H1 (cell line): ENCODE measurements around the gene KCNK15. TPM values are rescaled to one million over a fixed set of nuclear protein-coding genes. Genes with fewer than 3 reads are reported as not detected.
A peak's percentile ranks its signal among the peaks of the same experiment; 100 is the strongest.

Source experiments
- CTCF ChIA-PET: fragments of 300-600 bp; sonication (Branson Sonifier 250); formaldehyde crosslinking; loops from one replicate; lab custom pipeline; 2021; ENCODE audit not compliant: partially characterized antibody; lab: Charles Lee
- POLR2A ChIA-PET: fragments of 300-600 bp; sonication (Branson Sonifier 250); formaldehyde crosslinking; loops from one replicate; lab custom pipeline; 2021; ENCODE audit warnings: inconsistent platforms; ENCODE audit not compliant: partially characterized antibody; lab: Charles Lee
- DNase-seq, 2 experiments: peaks; one replicate each; pipeline versions ENCODE4 v3.0.0 to v3.0.0-alpha.2; 2010 to 2022; ENCODE audit warnings: low spot score in 2 of 2, low read depth in 1 of 2, mixed read lengths in 1 of 2
- FAIRE-seq: peaks from 2 replicates; lab custom pipeline; 2011; peaks lifted over from hg19 to GRCh38; lab: Jason Lieb, UNC
- H2AFZ ChIP-seq: 2 replicates; pipeline ENCODE4 v1.8.1; 2012; ENCODE audit warnings: low read length, inconsistent platforms
- H2AK5ac ChIP-seq: 2 replicates; pipeline ENCODE4 v1.6.1; 2013; ENCODE audit warnings: low read depth, low read length
- H2BK120ac ChIP-seq: replicated peaks from 2 replicates; pipeline ENCODE3; 2013; ENCODE audit warnings: low read depth, low read length, inconsistent platforms
- H2BK12ac ChIP-seq: 2 replicates; pipeline ENCODE4 v1.6.1; 2013; ENCODE audit warnings: low read depth, low read length
- H2BK15ac ChIP-seq: 2 replicates; pipeline ENCODE4 v1.6.1; 2013; ENCODE audit warnings: low read length
- H2BK20ac ChIP-seq: 2 replicates; pipeline ENCODE4 v1.6.1; 2013; ENCODE audit warnings: low read length
- H2BK5ac ChIP-seq: 2 replicates; pipeline ENCODE4 v1.6.1; 2013; ENCODE audit warnings: low read depth, low read length
- H3K14ac ChIP-seq: 2 replicates; pipeline ENCODE4 v1.6.1; 2013; ENCODE audit warnings: inconsistent platforms; ENCODE audit not compliant: insufficient read length
- H3K18ac ChIP-seq: 2 replicates; pipeline ENCODE4 v1.6.1; 2013; ENCODE audit warnings: low read length; ENCODE audit errors: extremely low read depth
- H3K23ac ChIP-seq: 2 replicates; pipeline ENCODE4 v1.6.1; 2013; ENCODE audit warnings: inconsistent platforms; ENCODE audit not compliant: insufficient read length
- H3K23me2 ChIP-seq: 2 replicates; pipeline ENCODE4 v1.6.1; 2013; ENCODE audit warnings: low read depth, low read length
- H3K27ac ChIP-seq: 2 replicates; pipeline ENCODE4 v1.6.1; 2011; ENCODE audit warnings: low read depth, low read length, inconsistent platforms
- H3K27me3 ChIP-seq, 4 experiments: replicated peaks in 1 of 4; 1 replicate in 1 of 4; 2 replicates in 3 of 4; pipeline versions ENCODE4 v1.6.1 to v1.8.1; 2011 to 2013; ENCODE audit warnings: low read length in 3 of 4, mild to moderate bottlenecking in 3 of 4, inconsistent platforms in 2 of 4, mixed read lengths in 2 of 4, moderate library complexity in 1 of 4; ENCODE audit not compliant: control insufficient read depth in 3 of 4, insufficient read depth in 3 of 4; ENCODE audit errors: extremely low read depth in 1 of 4
- H3K36me3 ChIP-seq, 4 experiments: 2 replicates each; pipeline versions ENCODE4 v1.6.1 to v1.8.1; 2011 to 2013; ENCODE audit warnings: mild to moderate bottlenecking in 4 of 4, low read length in 3 of 4, moderate library complexity in 2 of 4, control low read depth in 1 of 4, inconsistent platforms in 1 of 4; ENCODE audit not compliant: insufficient read depth in 4 of 4, control insufficient read depth in 2 of 4
- H3K4ac ChIP-seq: replicated peaks from 2 replicates; pipeline ENCODE3; 2013; ENCODE audit warnings: low read length, low read depth, mixed read lengths, inconsistent platforms; ENCODE audit not compliant: insufficient read length
- H3K4me1 ChIP-seq, 4 experiments: replicated peaks in 1 of 4; 1 replicate in 1 of 4; 2 replicates in 3 of 4; pipeline versions ENCODE4 v1.6.1 to v1.8.1; 2011 to 2013; ENCODE audit warnings: low read length in 3 of 4, inconsistent platforms in 2 of 4, mixed read lengths in 1 of 4; ENCODE audit not compliant: insufficient read depth in 4 of 4, control insufficient read depth in 3 of 4
- H3K4me2 ChIP-seq, 2 experiments: 2 replicates each; pipeline versions ENCODE4 v1.6.1 to v1.8.1; 2011 to 2013; ENCODE audit warnings: low read depth in 2 of 2, low read length in 2 of 2, control low read depth in 1 of 2, inconsistent platforms in 1 of 2, mild to moderate bottlenecking in 1 of 2; ENCODE audit not compliant: insufficient read depth in 1 of 2
- H3K4me3 ChIP-seq, 4 experiments: fragments of 200-600, 300-600 bp in 1 of 4; sonication (generic), shearing (Covaris generic), sonication (Bioruptor Twin) in 1 of 4; 2 replicates each; pipeline versions ENCODE4 v1.5.1 to v1.8.1; 2011 to 2016; ENCODE audit warnings: low read length in 4 of 4, low read depth in 3 of 4, control low read depth in 2 of 4, inconsistent platforms in 2 of 4, mild to moderate bottlenecking in 2 of 4, mixed read lengths in 1 of 4, moderate library complexity in 1 of 4; ENCODE audit not compliant: insufficient read depth in 2 of 4; ENCODE audit errors: extremely low read depth in 1 of 4
- H3K56ac ChIP-seq: replicated peaks from 2 replicates; pipeline ENCODE3; 2013; ENCODE audit warnings: low read depth, mild to moderate bottlenecking, mixed read lengths, low read length, inconsistent platforms; ENCODE audit not compliant: insufficient read length
- H3K79me1 ChIP-seq: 2 replicates; pipeline ENCODE4 v1.6.1; 2013; ENCODE audit warnings: low read depth, low read length, control low read depth
- H3K79me2 ChIP-seq, 2 experiments: 2 replicates each; pipeline versions ENCODE4 v1.6.1 to v1.8.1; 2012 to 2013; ENCODE audit warnings: low read length in 2 of 2, mild to moderate bottlenecking in 2 of 2, inconsistent platforms in 1 of 2; ENCODE audit not compliant: insufficient read depth in 2 of 2, control insufficient read depth in 1 of 2
- H3K9ac ChIP-seq, 4 experiments: replicated peaks in 1 of 4; 1 replicate in 1 of 4; 2 replicates in 3 of 4; pipeline versions ENCODE4 v1.6.1 to v1.8.1; 2011 to 2013; ENCODE audit warnings: low read depth in 3 of 4, low read length in 3 of 4, control low read depth in 2 of 4, mild to moderate bottlenecking in 2 of 4, moderate library complexity in 2 of 4, inconsistent platforms in 1 of 4; ENCODE audit errors: extremely low read depth in 1 of 4
- H3K9me3 ChIP-seq, 2 experiments: 2 replicates each; pipeline versions ENCODE4 v1.6.1 to v1.8.1; 2012 to 2013; ENCODE audit warnings: mild to moderate bottlenecking in 2 of 2, moderate library complexity in 2 of 2, control low read depth in 1 of 2, inconsistent platforms in 1 of 2, low read depth in 1 of 2, low read length in 1 of 2, mixed read lengths in 1 of 2; ENCODE audit not compliant: insufficient read depth in 2 of 2
- H4K20me1 ChIP-seq, 2 experiments: replicated peaks in 1 of 2; 2 replicates each; pipeline versions ENCODE3 to v1.8.1; 2011 to 2013; ENCODE audit warnings: inconsistent platforms in 2 of 2, low read length in 2 of 2, mild to moderate bottlenecking in 1 of 2; ENCODE audit not compliant: insufficient read depth in 2 of 2, control insufficient read depth in 1 of 2
- H4K5ac ChIP-seq: 2 replicates; pipeline ENCODE4 v1.6.1; 2013; ENCODE audit warnings: low read length, low read depth, mixed read lengths, inconsistent platforms; ENCODE audit not compliant: insufficient read length
- H4K8ac ChIP-seq: 2 replicates; pipeline ENCODE4 v1.8.0; 2013; ENCODE audit warnings: mild to moderate bottlenecking, moderate library complexity, low read length, inconsistent platforms; ENCODE audit not compliant: insufficient read depth; ENCODE audit errors: extremely low read depth
- H4K91ac ChIP-seq: replicated peaks from 2 replicates; pipeline ENCODE3; 2013; ENCODE audit warnings: low read length, mixed read lengths, inconsistent platforms; ENCODE audit not compliant: insufficient read length
- ASH2L ChIP-seq: fragments of 200-600, 300-600 bp; sonication (generic); IDR thresholded peaks from one replicate; pipeline ENCODE4 v1.7.1; 2017; ENCODE audit warnings: low read length
- EZH2 ChIP-seq: fragments of 200-600 bp; sonication (generic); IDR thresholded peaks from 2 replicates; pipeline ENCODE4 v1.7.1; 2012; ENCODE audit warnings: low read depth, mild to moderate bottlenecking, moderate library complexity, low read length, inconsistent platforms; ENCODE audit not compliant: severe bottlenecking
- GABPA ChIP-seq: IDR thresholded peaks from 2 replicates; pipeline ENCODE4 v1.6.1; 2011; ENCODE audit warnings: mild to moderate bottlenecking, low read length, moderate library complexity, borderline replicate concordance; ENCODE audit not compliant: insufficient read depth
- JUND ChIP-seq: IDR thresholded peaks from 2 replicates; pipeline ENCODE4 v1.6.1; 2011; ENCODE audit warnings: mild to moderate bottlenecking, improper control_type of control experiment, low read length
- SP4 ChIP-seq: IDR thresholded peaks from 2 replicates; pipeline ENCODE4 v1.6.1; 2012; ENCODE audit warnings: low read length, inconsistent platforms
- SRF ChIP-seq: IDR thresholded peaks from 2 replicates; pipeline ENCODE4 v1.6.1; 2011; ENCODE audit warnings: mild to moderate bottlenecking, low read depth, low read length, moderate library complexity
- TEAD4 ChIP-seq: IDR thresholded peaks from 2 replicates; pipeline ENCODE4 v1.6.1; 2012; ENCODE audit warnings: low read depth, low read length, inconsistent platforms, mixed read lengths
- YY1 ChIP-seq: IDR thresholded peaks from 2 replicates; pipeline ENCODE4 v1.6.1; 2011; ENCODE audit warnings: low read depth, mild to moderate bottlenecking, low read length
- ZNF274 ChIP-seq: IDR thresholded peaks from 2 replicates; pipeline ENCODE4 v1.7.0; 2012; ENCODE audit warnings: low read length, borderline replicate concordance; ENCODE audit errors: extremely low read depth
- WGBS, 2 experiments: shearing (Covaris generic) in 1 of 2; methylation state at CpG; one replicate each; pipeline versions ENCODE4 v1.1.6 to v1.1.7; 2013 to 2015; ENCODE audit warnings: low lambda C conversion rate in 2 of 2, mixed read lengths in 2 of 2, inconsistent platforms in 1 of 2, low coverage in 1 of 2, missing lambda C conversion rate in 1 of 2; ENCODE audit not compliant: insufficient replicate concordance in 2 of 2, insufficient coverage in 1 of 2, insufficient read length in 1 of 2; ENCODE audit errors: extremely low coverage in 1 of 2, missing lambda C conversion rate in 1 of 2; 5-methylcytosine and 5-hydroxymethylcytosine counted together
- polyA plus RNA-seq, 7 experiments: library from polyadenylated mRNA; depleted of rRNA in 3 of 7; stranded (reverse) in 5 of 7; unstranded in 2 of 7; fragments of >200 nt in 5 of 7; fragments of 200-250 nt in 2 of 7; gene quantifications; 1 replicate in 5 of 7; 2 replicates in 1 of 7; 4 replicates in 1 of 7; pipeline versions ENCODE4 v1.2.1 to v1.2.3, GENCODE V29; 2011 to 2013; ENCODE audit warnings: missing spikeins in 2 of 7, mixed read lengths in 2 of 7
- total RNA-seq: library from RNA; stranded (reverse); fragmentation: NEBNext Ultra II Directional; extraction: Animal tissue kit (Norgen Biotek cat#: 25700); gene quantifications from 2 replicates; pipeline ENCODE4 v1.2.1, GENCODE V29; 2021
- TF ChIP-seq, protein P1 (sequence below): IDR thresholded peaks from 2 replicates; pipeline ENCODE4 v1.6.1; 2012; ENCODE audit warnings: inconsistent platforms
- TF ChIP-seq, protein P2 (sequence below), 3 experiments: IDR thresholded peaks; 1 replicate in 2 of 3; 2 replicates in 1 of 3; pipeline versions ENCODE4 v1.5.1 to v1.6.1; 2011; ENCODE audit warnings: low read length in 3 of 3, mild to moderate bottlenecking in 3 of 3, inconsistent platforms in 2 of 3, low read depth in 1 of 3, moderate library complexity in 1 of 3; ENCODE audit not compliant: insufficient read depth in 1 of 3; ENCODE audit errors: control extremely low read depth in 1 of 3

KCNK15 gene
- total and polyA plus RNA-seq, 2 of the 8 experiments (the other 6 are each of a cell fraction or from before 2014, with no cell fraction given) = 0.24 to 0.33 TPM

DNA sequence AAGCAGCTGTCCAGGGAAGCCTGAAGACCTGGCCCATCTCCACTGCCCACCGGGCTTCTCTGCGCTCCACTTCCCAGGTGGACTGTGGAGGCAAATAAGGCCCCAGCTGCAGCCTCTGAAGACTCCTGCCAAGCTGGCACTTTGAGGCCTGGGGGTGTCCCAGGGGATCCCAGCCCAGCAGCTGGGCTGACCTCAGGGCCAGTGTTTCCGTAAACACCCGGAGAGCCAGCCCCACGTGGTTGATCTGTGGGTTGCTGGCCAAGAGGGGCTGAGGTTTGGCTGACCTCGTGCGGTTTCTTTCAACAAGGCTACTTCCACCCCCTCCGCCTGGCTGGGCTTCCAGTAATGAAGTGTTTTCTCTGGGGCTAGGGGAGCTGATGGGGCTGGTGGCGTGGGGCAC, 42.9 kb upstream of the KCNK15 start:
- H3K56ac ChIP-seq = no peak overlapping the region
- H2AFZ ChIP-seq = no peak overlapping the region
- FAIRE-seq (no peak), DNase-seq (no peak)
- H3K79me1 ChIP-seq = no peaks in the 10 kb centered on the region
- H4K5ac ChIP-seq = no peak overlapping the region
- WGBS, 2 experiments = 86% methylated on average over 4 of the region's 9 CpGs; no CpG with 5 or more reads in 1 of the 2 experiments
- H3K9ac ChIP-seq = no peak overlapping the region
- no peak overlapping the region for H3K18ac ChIP-seq
- H3K9me3 ChIP-seq = no peaks in the 10 kb centered on the region
- H2BK15ac ChIP-seq = no peak overlapping the region
- no peaks in the 10 kb centered on the region for H3K79me2 ChIP-seq
- peaks cover 0 to 14% (median 10%) of the 10 kb centered on the region in 4 experiments; a peak in 6 of 7 replicates for H3K4me1 ChIP-seq
- H4K91ac ChIP-seq = no peak overlapping the region
- H2BK5ac ChIP-seq = no peak overlapping the region
- H3K4ac ChIP-seq = no peak overlapping the region
- no peak overlapping the region for H2BK20ac ChIP-seq
- no peak overlapping the region for H2BK120ac ChIP-seq
- H3K4me2 ChIP-seq = no peak overlapping the region
- no peaks in the 10 kb centered on the region for H4K20me1 ChIP-seq
- no peak overlapping the region for H3K4me3 ChIP-seq
- no peaks in the 10 kb centered on the region for H3K36me3 ChIP-seq
- ChIA-PET POLR2A (interaction anchor here (1.0 kb wide), 1 partner anchor 12 kb away, joined by 3 read pairs; the partner anchor contains the start of gene CCN5), CTCF (interaction anchor here (0.6 to 8.6 kb wide), 5 partner anchors 8 to 48 kb away, joined by 3 to 180 read pairs (median 6); partner anchors contain the start of gene CCN5)
- H3K27me3 ChIP-seq = no peaks in the 10 kb centered on the region
- H3K27ac ChIP-seq = no peak overlapping the region; the same call in 1 of the 2 replicates
- TF ChIP-seq, protein P1, sequence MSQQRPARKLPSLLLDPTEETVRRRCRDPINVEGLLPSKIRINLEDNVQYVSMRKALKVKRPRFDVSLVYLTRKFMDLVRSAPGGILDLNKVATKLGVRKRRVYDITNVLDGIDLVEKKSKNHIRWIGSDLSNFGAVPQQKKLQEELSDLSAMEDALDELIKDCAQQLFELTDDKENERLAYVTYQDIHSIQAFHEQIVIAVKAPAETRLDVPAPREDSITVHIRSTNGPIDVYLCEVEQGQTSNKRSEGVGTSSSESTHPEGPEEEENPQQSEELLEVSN = no peak
- no peak for TF ChIP-seq TEAD4
- no peak for TF ChIP-seq ASH2L
- no peak for TF ChIP-seq ZNF274
- no peak for TF ChIP-seq SRF
- TF ChIP-seq EZH2 = no peak
- no peak for TF ChIP-seq SP4
- no peak for TF ChIP-seq YY1
- no peak for TF ChIP-seq JUND
- TF ChIP-seq, protein P2, sequence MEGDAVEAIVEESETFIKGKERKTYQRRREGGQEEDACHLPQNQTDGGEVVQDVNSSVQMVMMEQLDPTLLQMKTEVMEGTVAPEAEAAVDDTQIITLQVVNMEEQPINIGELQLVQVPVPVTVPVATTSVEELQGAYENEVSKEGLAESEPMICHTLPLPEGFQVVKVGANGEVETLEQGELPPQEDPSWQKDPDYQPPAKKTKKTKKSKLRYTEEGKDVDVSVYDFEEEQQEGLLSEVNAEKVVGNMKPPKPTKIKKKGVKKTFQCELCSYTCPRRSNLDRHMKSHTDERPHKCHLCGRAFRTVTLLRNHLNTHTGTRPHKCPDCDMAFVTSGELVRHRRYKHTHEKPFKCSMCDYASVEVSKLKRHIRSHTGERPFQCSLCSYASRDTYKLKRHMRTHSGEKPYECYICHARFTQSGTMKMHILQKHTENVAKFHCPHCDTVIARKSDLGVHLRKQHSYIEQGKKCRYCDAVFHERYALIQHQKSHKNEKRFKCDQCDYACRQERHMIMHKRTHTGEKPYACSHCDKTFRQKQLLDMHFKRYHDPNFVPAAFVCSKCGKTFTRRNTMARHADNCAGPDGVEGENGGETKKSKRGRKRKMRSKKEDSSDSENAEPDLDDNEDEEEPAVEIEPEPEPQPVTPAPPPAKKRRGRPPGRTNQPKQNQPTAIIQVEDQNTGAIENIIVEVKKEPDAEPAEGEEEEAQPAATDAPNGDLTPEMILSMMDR (IDR thresholded peaks at IDR 0.05; ENCODE audit: control extremely low read depth in 1 of 3, insufficient read depth in 1 of 3, low read depth in 1 of 3, low read length in 3 of 3) = no peak
- TF ChIP-seq GABPA = no peak
- no peak overlapping the region for H3K23ac ChIP-seq
- H3K14ac ChIP-seq = no peak overlapping the region
- no peaks in the 10 kb centered on the region; the same call in 1 of the 2 replicates for H3K23me2 ChIP-seq
- H2BK12ac ChIP-seq = 0 out of 2 replicates have a peak overlapping the region, but pooled peaks have one; percentile 27
- H4K8ac ChIP-seq = no peak overlapping the region
- no peak overlapping the region for H2AK5ac ChIP-seq
